Measurements from ENCODE around the gene ZNF497.

DNA sequence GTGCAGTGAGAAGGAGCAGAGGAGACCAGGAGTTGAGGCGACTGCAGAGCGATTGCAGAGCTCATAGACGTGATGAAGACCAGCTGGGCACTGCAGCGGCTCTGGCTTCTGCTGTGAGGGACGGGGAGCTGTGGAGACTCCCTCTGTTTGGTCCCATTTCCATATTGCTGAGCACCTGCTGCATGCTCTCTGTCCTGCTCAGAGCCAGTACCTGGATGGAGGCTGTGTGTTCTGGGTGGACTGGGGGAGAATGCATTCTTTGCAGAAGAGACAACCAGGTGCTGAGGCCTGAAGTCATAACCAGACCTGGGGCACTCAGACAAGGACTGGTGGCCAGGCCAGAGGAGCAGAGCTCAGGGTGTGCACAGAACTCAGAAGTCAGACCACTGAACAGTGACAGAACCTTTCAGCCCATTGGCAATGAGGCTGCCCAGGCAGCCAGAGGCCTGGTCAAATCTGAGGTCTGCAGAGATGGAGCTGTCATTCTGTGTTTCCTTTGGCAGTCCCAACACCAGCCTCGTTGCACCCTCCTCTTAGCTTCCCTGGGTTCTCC lies 8.0 kb downstream of the ZNF497 start:
- TF ChIP-seq RARB (CRISPR knock-in tag; IDR thresholded peaks at IDR 0.05) (no peak), ZFP30 (CRISPR knock-in tag; IDR thresholded peaks at IDR 0.05) (no peak), SNAI2 (CRISPR knock-in tag; IDR thresholded peaks at IDR 0.05) (no peak), BACH2 (CRISPR knock-in tag; IDR thresholded peaks at IDR 0.05; ENCODE audit: borderline replicate concordance) (no peak), ZNF70 (CRISPR knock-in tag; IDR thresholded peaks at IDR 0.05) (no peak), CSDC2 (CRISPR knock-in tag; IDR thresholded peaks at IDR 0.05) (no peak)
- TF ChIP-seq, protein P1, sequence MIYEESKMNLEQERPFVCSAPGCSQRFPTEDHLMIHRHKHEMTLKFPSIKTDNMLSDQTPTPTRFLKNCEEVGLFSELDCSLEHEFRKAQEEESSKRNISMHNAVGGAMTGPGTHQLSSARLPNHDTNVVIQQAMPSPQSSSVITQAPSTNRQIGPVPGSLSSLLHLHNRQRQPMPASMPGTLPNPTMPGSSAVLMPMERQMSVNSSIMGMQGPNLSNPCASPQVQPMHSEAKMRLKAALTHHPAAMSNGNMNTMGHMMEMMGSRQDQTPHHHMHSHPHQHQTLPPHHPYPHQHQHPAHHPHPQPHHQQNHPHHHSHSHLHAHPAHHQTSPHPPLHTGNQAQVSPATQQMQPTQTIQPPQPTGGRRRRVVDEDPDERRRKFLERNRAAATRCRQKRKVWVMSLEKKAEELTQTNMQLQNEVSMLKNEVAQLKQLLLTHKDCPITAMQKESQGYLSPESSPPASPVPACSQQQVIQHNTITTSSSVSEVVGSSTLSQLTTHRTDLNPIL (CRISPR knock-in tag; IDR thresholded peaks at IDR 0.05; ENCODE audit: low read depth), result no peak
- TF ChIP-seq, protein P2, sequence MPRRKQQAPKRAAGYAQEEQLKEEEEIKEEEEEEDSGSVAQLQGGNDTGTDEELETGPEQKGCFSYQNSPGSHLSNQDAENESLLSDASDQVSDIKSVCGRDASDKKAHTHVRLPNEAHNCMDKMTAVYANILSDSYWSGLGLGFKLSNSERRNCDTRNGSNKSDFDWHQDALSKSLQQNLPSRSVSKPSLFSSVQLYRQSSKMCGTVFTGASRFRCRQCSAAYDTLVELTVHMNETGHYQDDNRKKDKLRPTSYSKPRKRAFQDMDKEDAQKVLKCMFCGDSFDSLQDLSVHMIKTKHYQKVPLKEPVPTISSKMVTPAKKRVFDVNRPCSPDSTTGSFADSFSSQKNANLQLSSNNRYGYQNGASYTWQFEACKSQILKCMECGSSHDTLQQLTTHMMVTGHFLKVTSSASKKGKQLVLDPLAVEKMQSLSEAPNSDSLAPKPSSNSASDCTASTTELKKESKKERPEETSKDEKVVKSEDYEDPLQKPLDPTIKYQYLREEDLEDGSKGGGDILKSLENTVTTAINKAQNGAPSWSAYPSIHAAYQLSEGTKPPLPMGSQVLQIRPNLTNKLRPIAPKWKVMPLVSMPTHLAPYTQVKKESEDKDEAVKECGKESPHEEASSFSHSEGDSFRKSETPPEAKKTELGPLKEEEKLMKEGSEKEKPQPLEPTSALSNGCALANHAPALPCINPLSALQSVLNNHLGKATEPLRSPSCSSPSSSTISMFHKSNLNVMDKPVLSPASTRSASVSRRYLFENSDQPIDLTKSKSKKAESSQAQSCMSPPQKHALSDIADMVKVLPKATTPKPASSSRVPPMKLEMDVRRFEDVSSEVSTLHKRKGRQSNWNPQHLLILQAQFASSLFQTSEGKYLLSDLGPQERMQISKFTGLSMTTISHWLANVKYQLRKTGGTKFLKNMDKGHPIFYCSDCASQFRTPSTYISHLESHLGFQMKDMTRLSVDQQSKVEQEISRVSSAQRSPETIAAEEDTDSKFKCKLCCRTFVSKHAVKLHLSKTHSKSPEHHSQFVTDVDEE (CRISPR knock-in tag; IDR thresholded peaks at IDR 0.05), result no peak
- TF ChIP-seq, protein P3, sequence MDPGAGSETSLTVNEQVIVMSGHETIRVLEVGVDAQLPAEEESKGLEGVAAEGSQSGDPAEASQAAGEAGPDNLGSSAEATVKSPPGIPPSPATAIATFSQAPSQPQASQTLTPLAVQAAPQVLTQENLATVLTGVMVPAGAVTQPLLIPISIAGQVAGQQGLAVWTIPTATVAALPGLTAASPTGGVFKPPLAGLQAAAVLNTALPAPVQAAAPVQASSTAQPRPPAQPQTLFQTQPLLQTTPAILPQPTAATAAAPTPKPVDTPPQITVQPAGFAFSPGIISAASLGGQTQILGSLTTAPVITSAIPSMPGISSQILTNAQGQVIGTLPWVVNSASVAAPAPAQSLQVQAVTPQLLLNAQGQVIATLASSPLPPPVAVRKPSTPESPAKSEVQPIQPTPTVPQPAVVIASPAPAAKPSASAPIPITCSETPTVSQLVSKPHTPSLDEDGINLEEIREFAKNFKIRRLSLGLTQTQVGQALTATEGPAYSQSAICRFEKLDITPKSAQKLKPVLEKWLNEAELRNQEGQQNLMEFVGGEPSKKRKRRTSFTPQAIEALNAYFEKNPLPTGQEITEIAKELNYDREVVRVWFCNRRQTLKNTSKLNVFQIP (CRISPR knock-in tag; IDR thresholded peaks at IDR 0.05; ENCODE audit: borderline replicate concordance, low read depth), result no peak

Measured in SK-N-SH treated with all-trans-retinoic acid at 6 μM for 48 hours (cell line).